HG02678 (cell line): ENCODE measurements around the gene PAQR9.
"Not testable (repeated sequence)": the region's sequence is repeated elsewhere in the genome, so short reads cannot be mapped to it uniquely, and the experiment has no call there.

ENCODE experiments used
- ATAC-seq: cut with Tn5 transposase; IDR thresholded peaks from one replicate; pipeline ENCODE4 v1.9.1; 2021; ENCODE audit warnings: mild to moderate bottlenecking, moderate library complexity; ENCODE audit not compliant: unreplicated experiment

Gene PAQR9, protein sequence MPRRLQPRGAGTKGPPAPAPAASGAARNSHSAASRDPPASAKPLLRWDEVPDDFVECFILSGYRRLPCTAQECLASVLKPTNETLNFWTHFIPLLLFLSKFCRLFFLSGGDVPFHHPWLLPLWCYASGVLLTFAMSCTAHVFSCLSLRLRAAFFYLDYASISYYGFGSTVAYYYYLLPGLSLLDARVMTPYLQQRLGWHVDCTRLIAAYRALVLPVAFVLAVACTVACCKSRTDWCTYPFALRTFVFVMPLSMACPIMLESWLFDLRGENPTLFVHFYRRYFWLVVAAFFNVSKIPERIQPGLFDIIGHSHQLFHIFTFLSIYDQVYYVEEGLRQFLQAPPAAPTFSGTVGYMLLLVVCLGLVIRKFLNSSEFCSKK

GRCh38 chr3:142963516-142964448 lies at the start of gene PAQR9:
Gene PAQR9 (minus strand): TSS chr3:142963674. CDS start chr3:142963336, 338 bp downstream.
- peak; percentile 40 for ATAC-seq

DNA sequence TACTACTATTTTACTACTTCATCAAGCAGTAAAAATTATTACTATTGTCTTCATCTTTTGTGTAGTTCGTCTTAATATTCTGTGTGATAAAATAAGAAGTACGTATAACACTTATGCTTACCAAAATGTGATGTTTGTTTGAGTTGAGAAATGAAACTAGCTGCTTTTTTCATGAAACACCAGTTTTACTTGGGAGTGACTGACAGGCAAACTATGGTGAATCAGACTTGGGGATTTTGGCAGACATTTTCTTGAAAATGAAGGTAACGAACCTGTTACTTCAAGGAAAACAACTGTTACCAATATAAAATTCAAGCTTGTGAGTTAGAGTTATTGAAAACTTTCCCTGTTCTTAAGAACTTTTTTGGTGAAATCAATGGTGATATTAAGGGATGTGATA lies 48.2 kb upstream of the PAQR9 start:
- ATAC-seq = no peak

DNA sequence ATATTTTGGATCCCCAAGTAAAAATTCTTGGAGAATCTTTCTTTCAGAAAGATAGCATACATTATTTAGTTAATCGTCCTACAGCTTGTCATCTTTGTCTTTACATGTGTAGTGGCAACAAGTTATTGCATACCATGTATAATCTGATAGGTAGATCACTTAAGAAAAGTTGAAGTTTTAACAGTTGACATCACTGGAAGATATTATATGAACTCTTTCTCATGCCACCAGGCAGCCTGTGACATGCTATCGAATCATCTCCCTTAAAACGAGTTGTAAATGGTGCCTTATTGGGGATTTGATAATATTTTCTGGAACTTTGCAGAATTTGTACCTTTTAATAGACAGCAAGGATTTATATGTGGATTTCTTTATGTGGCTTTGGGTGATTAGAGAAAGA lies 46.5 kb upstream of the PAQR9 start:
- ATAC-seq = no peak

GRCh38 chr3:143004823-143005222 lies 41.3 kb upstream of the PAQR9 start:
- no peak for ATAC-seq

DNA sequence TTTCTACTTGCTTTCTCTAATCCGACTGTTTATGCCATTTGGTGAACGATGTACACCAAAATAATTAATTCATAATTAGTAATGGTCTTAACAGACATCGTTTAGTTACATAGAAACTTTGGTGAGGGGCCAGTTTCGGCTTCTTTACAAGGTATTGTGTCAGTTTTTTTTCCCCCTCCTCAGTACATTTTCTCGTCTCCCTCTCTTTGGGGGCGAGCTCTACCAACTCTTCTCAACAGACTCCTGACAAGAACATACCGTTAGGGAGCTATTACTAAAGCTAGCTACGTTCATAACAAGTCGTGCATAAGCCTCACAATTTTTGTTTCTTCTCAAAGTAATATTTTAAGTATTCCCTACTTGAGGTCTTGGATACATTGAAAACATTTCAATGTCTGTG lies 39.3 kb upstream of the PAQR9 start:
- ATAC-seq = no peak

DNA sequence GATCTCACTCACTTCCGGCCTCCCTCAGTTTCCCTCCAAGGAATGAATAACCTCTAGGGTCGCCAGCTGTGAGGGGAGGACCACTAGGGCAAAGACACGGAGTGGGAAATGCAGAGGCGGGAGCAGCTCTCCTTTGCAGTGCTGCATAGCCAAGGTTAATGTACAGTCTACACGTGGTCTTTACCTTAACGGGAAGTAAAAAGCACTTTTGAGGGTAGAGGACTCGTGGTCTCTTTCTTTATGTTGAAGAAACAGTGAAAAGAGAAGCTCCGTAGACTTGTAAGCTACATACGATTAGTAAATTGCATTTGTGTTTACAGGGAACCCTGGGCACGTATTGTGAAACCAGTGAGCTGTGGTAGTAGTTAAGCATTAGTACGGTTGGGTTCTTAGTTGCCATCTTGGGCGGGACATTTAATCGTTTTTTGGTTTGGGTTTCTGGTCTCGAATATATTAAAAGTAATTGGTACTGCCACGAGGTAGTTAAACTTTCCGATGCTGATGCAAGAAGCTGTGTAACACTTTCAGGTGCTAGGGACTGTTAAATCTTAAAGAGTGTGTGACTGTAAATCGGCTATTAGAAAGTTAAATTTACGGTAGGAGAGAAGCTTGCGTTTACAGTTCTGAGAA lies 38.7 kb upstream of the PAQR9 start:
- peak; percentile 30 for ATAC-seq

GRCh38 chr3:143001369-143002082 lies 38.1 kb upstream of the PAQR9 start, which contains the start of gene U2SURP:
Gene U2SURP (plus strand): TSS chr3:143001570. CDS start chr3:143001629, 59 bp downstream.
- ATAC-seq = peak; percentile 87

- ATAC-seq = peak; percentile 76
Measured at GRCh38 chr3:143001034-143001368, 37.5 kb upstream of the PAQR9 start.

DNA sequence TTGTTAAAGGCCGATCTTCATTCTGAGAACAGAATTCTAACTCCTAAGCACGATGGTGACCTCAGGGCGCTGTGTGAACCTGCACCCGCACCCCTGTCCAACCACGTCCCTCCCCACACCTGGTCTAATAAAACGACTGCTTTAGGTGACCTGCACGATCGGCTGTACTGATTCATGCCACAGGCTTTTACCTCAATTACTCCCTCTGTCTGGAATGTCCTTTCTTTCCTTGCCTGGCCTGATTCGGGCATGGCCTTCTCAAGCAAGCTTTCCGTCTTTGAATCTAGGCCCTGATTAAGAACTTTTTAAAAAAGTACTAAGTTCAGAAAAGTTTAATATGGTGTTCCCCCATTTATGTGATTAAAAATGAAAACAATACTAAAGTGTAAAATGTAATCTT lies 37.1 kb upstream of the PAQR9 start:
- no peak for ATAC-seq

DNA sequence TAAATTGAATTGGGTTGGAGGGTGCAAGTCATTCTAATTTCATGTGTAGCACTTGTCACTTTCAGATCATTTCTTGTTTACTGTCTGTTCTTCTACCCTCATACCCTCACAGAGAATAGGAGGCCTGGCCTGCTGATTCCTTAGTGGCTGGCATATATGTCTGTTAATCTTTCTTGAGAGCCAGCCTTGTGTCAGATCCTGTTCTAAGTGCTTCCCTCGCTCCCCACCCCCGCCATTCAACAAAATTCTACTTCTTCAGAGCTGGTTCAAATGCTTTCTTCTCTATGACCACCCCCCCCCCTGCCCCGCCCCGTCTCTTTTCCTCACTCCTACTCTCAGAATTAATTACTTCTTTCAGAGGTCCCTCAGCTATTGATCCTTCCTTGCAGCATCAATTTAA lies 36.4 kb upstream of the PAQR9 start:
- no peak for ATAC-seq

- no peak for ATAC-seq
Measured at GRCh38 chr3:142998439-142998838, 35.0 kb upstream of the PAQR9 start.

- no peak for ATAC-seq
Measured at GRCh38 chr3:142997330-142997729, 33.9 kb upstream of the PAQR9 start.

GRCh38 chr3:142993958-142994442 lies 30.5 kb upstream of the PAQR9 start:
- peak; percentile 57 for ATAC-seq

GRCh38 chr3:142992323-142992722 lies 28.8 kb upstream of the PAQR9 start:
- no peak for ATAC-seq

DNA sequence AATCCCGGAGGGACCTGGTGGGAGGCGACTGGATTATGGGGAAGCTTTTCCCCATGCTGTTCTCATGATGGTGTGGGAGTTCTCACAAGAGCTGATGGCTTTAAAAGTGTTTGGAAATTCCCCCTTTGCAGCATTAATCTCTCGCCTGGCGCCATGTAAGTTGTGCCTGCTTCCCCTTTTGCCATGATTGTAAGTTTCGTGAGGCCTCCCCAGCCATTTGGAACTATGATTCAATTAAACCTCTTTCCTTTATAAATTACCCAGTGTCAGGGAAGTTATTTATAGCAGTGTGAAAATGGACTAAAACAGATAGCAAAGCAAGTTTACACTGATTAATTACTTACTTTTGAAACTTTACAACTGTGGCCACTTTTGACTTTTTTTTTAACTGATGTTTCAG lies 27.2 kb upstream of the PAQR9 start:
- no peak for ATAC-seq

GRCh38 chr3:142988826-142989225 lies 25.4 kb upstream of the PAQR9 start:
- ATAC-seq = not testable (repeated sequence)

DNA sequence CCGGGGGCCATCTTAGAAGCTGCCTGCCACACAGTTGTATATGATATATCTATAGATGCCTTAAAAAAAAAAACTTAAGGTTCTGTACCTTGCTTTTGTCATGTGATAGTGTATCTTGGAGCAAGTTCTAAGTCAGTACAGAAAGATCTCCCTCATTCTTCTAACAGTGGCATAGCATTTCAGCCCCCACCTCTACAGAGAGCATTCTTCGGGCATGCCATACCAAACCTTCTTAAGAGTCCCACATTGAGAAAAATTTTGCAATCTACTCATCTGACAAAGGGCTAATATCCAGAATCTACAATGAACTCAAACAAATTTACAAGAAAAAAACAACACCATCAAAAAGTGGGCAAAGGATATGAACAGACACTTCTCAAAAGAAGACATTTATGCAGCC lies 24.7 kb upstream of the PAQR9 start:
- ATAC-seq = peak; percentile 4

GRCh38 chr3:142987707-142988106 lies 24.2 kb upstream of the PAQR9 start:
- peak; percentile 78 for ATAC-seq

DNA sequence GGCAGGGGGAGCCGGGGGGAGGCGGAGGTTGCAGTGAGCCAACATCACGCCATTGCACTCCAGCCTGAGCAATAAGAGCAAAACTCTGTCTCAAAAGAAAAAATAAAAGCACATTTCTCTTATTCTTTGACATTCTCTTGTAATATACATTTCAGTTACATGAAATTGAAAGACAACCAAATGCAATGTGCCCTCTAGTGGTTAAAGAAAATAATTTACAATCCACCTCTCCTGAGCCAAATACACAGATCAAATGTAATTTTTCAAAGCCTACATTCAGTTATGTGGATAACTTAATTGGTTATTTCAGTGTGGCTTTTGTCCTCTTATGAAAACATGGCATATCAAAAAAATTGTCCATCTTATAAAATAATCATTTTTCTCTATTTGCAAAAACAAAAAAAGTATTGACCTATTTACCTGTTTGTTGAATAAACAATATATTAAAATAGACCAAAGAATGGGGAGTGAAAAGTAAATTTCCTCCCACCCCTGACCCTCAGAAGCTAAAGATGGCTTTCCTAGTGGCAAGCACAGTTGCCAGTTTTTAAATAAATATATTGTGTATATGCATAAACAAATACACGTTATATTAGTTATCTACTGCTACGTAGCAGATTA lies 23.7 kb upstream of the PAQR9 start:
- no peak for ATAC-seq

GRCh38 chr3:142984255-142984654 lies 20.8 kb upstream of the PAQR9 start:
- ATAC-seq = no peak
